Caco-2 (cell line): ENCODE results near the gene MAST4. TPM values are rescaled to one million over a fixed set of nuclear protein-coding genes. Genes with fewer than 3 reads are reported as not detected.

Experiments
- BruUV-seq: library from RNA; stranded (reverse); fragments of 400-500 nt; replicated peaks from 2 replicates; lab custom pipeline; 2021; lab: Mats Ljungman, UMichigan
- CTCF ChIA-PET: fragments of 300-600 bp; sonication (Branson Sonifier 250); formaldehyde crosslinking; loops from one replicate; lab custom pipeline; 2022; ENCODE audit warnings: antibody characterized with exemption; lab: Charles Lee
- POLR2A ChIA-PET: fragments of 300-600 bp; sonication (Branson Sonifier 250); formaldehyde crosslinking; loops from one replicate; lab custom pipeline; 2022; ENCODE audit warnings: antibody characterized with exemption; lab: Charles Lee
- DNase-seq, 2 experiments: peaks; one replicate each; pipeline versions ENCODE4 v3.0.0 to v3.0.0-alpha.2; 2020 to 2022
- H3K27me3 ChIP-seq: replicated peaks from 2 replicates; pipeline ENCODE4 v1.6.0; 2011; ENCODE audit warnings: low read length; ENCODE audit not compliant: control insufficient read depth, insufficient read depth
- H3K36me3 ChIP-seq: 2 replicates; pipeline ENCODE4 v1.5.1; 2011; ENCODE audit warnings: low read length; ENCODE audit not compliant: control insufficient read depth, insufficient read depth
- H3K4me1 ChIP-seq: fragments of 250-450 bp; sonication (Bioruptor Pico); 2 replicates; pipeline ENCODE4 v1.5.1; 2020; ENCODE audit warnings: mild to moderate bottlenecking
- H3K4me3 ChIP-seq: 2 replicates; pipeline ENCODE4 v1.5.1; 2011; ENCODE audit warnings: low read depth, mild to moderate bottlenecking, control low read depth, low read length
- H3K9me3 ChIP-seq: fragments of 250-450 bp; sonication (Bioruptor Pico); 2 replicates; pipeline ENCODE4 v1.5.1; 2020; ENCODE audit warnings: mild to moderate bottlenecking, moderate library complexity
- H3K27ac Mint-ChIP-seq: one replicate; pipeline ENCODE4 v1.8.0; 2022; ENCODE audit warnings: mixed read lengths; ENCODE audit not compliant: unreplicated experiment
- H3K27me3 Mint-ChIP-seq: one replicate; pipeline ENCODE4 v1.8.0; 2022; ENCODE audit warnings: mixed read lengths; ENCODE audit not compliant: insufficient read depth, unreplicated experiment
- H3K36me3 Mint-ChIP-seq: one replicate; pipeline ENCODE4 v1.8.0; 2022; ENCODE audit warnings: mild to moderate bottlenecking, mixed read lengths; ENCODE audit not compliant: insufficient read depth, unreplicated experiment
- H3K4me1 Mint-ChIP-seq: one replicate; pipeline ENCODE4 v1.8.0; 2022; ENCODE audit warnings: low read depth, mixed read lengths; ENCODE audit not compliant: unreplicated experiment
- H3K4me3 Mint-ChIP-seq: one replicate; pipeline ENCODE4 v1.8.0; 2022; ENCODE audit warnings: mild to moderate bottlenecking, moderate library complexity, mixed read lengths; ENCODE audit not compliant: unreplicated experiment
- H3K9me3 Mint-ChIP-seq: one replicate; pipeline ENCODE4 v1.8.0; 2022; ENCODE audit warnings: mixed read lengths; ENCODE audit not compliant: unreplicated experiment
- CTCF ChIP-seq, 2 experiments: fragments of 200-600 bp in 1 of 2; IDR thresholded peaks; 1 replicate in 1 of 2; 2 replicates in 1 of 2; pipeline versions ENCODE4 v1.5.1 to v1.8.0; 2011 to 2022; ENCODE audit warnings: antibody characterized with exemption in 1 of 2, control low read depth in 1 of 2, inconsistent platforms in 1 of 2, low read depth in 1 of 2, low read length in 1 of 2, mild to moderate bottlenecking in 1 of 2, moderate library complexity in 1 of 2; ENCODE audit not compliant: insufficient read depth in 1 of 2, severe bottlenecking in 1 of 2, unreplicated experiment in 1 of 2
- intact Hi-C: fragments of 100-400 bp; cut with micrococcal nuclease; formaldehyde crosslinking; loops from one replicate; pipeline ENCODE4 v1.10.0; 2022; ENCODE audit not compliant: unreplicated experiment
- total RNA-seq: library from RNA; stranded (reverse); gene quantifications from 2 replicates; pipeline ENCODE4 v1.2.3, GENCODE V29; 2022

MAST4 gene
- total RNA-seq, 1 experiment from 2014 or later, result 17.8 TPM

- Mint-ChIP-seq H3K4me3 (no peak overlapping the region), H3K36me3 (no peaks in the 10 kb centered on the region), H3K9me3 (no peaks in the 10 kb centered on the region), H3K27me3 (peaks cover 26% of the 10 kb centered on the region), H3K4me1 (no peaks in the 10 kb centered on the region), H3K27ac (no peak overlapping the region)
- Histone ChIP-seq H3K4me1 (no peaks in the 10 kb centered on the region), H3K9me3 (no peaks in the 10 kb centered on the region), H3K36me3 (no peaks in the 10 kb centered on the region), H3K27me3 (no peaks in the 10 kb centered on the region), H3K4me3 (no peak overlapping the region)
- no TSS peak for BruUV-seq
- POLR2A ChIA-PET, result no interaction called here
- CTCF ChIA-PET, result no interaction called here
- no peak for TF ChIP-seq CTCF (IDR thresholded peaks at IDR 0.05; ENCODE audit: insufficient read depth in 1 of 2, low read depth in 1 of 2, low read length in 1 of 2, severe bottlenecking in 1 of 2, unreplicated experiment in 1 of 2)
- no peak for DNase-seq
- intact Hi-C loops, result no loop called here
Measured at GRCh38 chr5:66680804-66681203, 84.6 kb downstream of the MAST4 start.

GRCh38 chr5:66684663-66685062 lies 88.5 kb downstream of the MAST4 start:
- ChIA-PET CTCF (no interaction called here), POLR2A (no interaction called here)
- Histone ChIP-seq H3K36me3 (no peaks in the 10 kb centered on the region), H3K4me3 (no peak overlapping the region), H3K4me1 (no peaks in the 10 kb centered on the region), H3K27me3 (no peaks in the 10 kb centered on the region; the same call in 1 of the 2 replicates), H3K9me3 (no peaks in the 10 kb centered on the region)
- no peak for DNase-seq
- Mint-ChIP-seq H3K36me3 (no peaks in the 10 kb centered on the region), H3K27ac (no peak overlapping the region), H3K4me3 (no peak overlapping the region), H3K27me3 (peaks cover 9% of the 10 kb centered on the region), H3K4me1 (no peaks in the 10 kb centered on the region), H3K9me3 (no peaks in the 10 kb centered on the region)
- no peak for TF ChIP-seq CTCF (IDR thresholded peaks at IDR 0.05; ENCODE audit: insufficient read depth in 1 of 2, low read depth in 1 of 2, low read length in 1 of 2, severe bottlenecking in 1 of 2, unreplicated experiment in 1 of 2)
- intact Hi-C loops, result no loop called here
- BruUV-seq, result no TSS peak

GRCh38 chr5:66689522-66690220 lies 93.5 kb downstream of the MAST4 start:
- no TSS peak for BruUV-seq
- POLR2A ChIA-PET, result no interaction called here
- Histone ChIP-seq H3K27me3 (no peaks in the 10 kb centered on the region; the same call in 1 of the 2 replicates), H3K36me3 (no peaks in the 10 kb centered on the region), H3K9me3 (no peaks in the 10 kb centered on the region), H3K4me1 (no peaks in the 10 kb centered on the region), H3K4me3 (no peak overlapping the region)
- H3K4me1 Mint-ChIP-seq, result no peaks in the 10 kb centered on the region
- intact Hi-C loops, result no loop called here
- CTCF ChIA-PET, result no interaction called here
- TF ChIP-seq CTCF (IDR thresholded peaks at IDR 0.05; ENCODE audit: insufficient read depth in 1 of 2, low read depth in 1 of 2, low read length in 1 of 2, severe bottlenecking in 1 of 2, unreplicated experiment in 1 of 2), result no peak
- no peaks in the 10 kb centered on the region for H3K36me3 Mint-ChIP-seq
- no peak for DNase-seq
- H3K27me3 Mint-ChIP-seq, result peaks cover 13% of the 10 kb centered on the region
- H3K9me3 Mint-ChIP-seq, result no peaks in the 10 kb centered on the region
- H3K27ac Mint-ChIP-seq, result no peak overlapping the region
- no peak overlapping the region for H3K4me3 Mint-ChIP-seq
